Measurements from ENCODE around the gene KRT34.

DNA sequence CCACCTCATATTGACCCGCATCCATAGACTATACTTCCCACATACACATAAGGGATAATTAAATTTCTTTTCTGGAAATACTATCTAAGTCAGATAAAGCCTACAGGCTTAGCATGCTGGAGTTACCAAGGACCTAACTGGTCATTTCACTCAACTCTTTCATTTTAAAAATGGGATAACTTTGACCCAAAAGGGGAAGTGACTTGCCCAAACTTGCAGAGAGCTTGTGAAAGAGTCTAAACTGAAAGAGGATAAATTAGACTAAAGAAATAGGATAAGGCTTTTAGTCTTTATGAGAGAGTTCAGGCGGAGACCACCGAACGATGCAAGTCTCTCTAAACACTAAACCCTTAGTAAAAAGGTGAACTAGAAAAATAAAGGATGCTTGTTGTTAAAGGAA lies 27.6 kb downstream of the KRT34 start:
- TF ChIP-seq, protein P1, sequence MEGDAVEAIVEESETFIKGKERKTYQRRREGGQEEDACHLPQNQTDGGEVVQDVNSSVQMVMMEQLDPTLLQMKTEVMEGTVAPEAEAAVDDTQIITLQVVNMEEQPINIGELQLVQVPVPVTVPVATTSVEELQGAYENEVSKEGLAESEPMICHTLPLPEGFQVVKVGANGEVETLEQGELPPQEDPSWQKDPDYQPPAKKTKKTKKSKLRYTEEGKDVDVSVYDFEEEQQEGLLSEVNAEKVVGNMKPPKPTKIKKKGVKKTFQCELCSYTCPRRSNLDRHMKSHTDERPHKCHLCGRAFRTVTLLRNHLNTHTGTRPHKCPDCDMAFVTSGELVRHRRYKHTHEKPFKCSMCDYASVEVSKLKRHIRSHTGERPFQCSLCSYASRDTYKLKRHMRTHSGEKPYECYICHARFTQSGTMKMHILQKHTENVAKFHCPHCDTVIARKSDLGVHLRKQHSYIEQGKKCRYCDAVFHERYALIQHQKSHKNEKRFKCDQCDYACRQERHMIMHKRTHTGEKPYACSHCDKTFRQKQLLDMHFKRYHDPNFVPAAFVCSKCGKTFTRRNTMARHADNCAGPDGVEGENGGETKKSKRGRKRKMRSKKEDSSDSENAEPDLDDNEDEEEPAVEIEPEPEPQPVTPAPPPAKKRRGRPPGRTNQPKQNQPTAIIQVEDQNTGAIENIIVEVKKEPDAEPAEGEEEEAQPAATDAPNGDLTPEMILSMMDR (IDR thresholded peaks at IDR 0.05), result no peak
- TF ChIP-seq JUND (IDR thresholded peaks at IDR 0.05) (no peak), GABPA (IDR thresholded peaks at IDR 0.05; ENCODE audit: low read depth) (no peak), CHD2 (IDR thresholded peaks at IDR 0.05; ENCODE audit: low read length, partially characterized antibody) (no peak), EZH2phosphoT487 (IDR thresholded peaks at IDR 0.05; ENCODE audit: borderline replicate concordance, low read depth) (no peak), EP300 (IDR thresholded peaks at IDR 0.05; ENCODE audit: borderline replicate concordance in 1 of 2, low read depth in 1 of 2, low read length in 1 of 2) (no peak), RFX5 (IDR thresholded peaks at IDR 0.05; ENCODE audit: low read length) (no peak)
- TF ChIP-seq, protein P2, sequence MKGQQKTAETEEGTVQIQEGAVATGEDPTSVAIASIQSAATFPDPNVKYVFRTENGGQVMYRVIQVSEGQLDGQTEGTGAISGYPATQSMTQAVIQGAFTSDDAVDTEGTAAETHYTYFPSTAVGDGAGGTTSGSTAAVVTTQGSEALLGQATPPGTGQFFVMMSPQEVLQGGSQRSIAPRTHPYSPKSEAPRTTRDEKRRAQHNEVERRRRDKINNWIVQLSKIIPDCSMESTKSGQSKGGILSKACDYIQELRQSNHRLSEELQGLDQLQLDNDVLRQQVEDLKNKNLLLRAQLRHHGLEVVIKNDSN (IDR thresholded peaks at IDR 0.05; ENCODE audit: borderline replicate concordance, low read depth), result no peak
- TF ChIP-seq, protein P3, sequence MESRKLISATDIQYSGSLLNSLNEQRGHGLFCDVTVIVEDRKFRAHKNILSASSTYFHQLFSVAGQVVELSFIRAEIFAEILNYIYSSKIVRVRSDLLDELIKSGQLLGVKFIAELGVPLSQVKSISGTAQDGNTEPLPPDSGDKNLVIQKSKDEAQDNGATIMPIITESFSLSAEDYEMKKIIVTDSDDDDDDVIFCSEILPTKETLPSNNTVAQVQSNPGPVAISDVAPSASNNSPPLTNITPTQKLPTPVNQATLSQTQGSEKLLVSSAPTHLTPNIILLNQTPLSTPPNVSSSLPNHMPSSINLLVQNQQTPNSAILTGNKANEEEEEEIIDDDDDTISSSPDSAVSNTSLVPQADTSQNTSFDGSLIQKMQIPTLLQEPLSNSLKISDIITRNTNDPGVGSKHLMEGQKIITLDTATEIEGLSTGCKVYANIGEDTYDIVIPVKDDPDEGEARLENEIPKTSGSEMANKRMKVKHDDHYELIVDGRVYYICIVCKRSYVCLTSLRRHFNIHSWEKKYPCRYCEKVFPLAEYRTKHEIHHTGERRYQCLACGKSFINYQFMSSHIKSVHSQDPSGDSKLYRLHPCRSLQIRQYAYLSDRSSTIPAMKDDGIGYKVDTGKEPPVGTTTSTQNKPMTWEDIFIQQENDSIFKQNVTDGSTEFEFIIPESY (IDR thresholded peaks at IDR 0.05; ENCODE audit: borderline replicate concordance, low read depth), result no peak
- TF ChIP-seq, protein P4, sequence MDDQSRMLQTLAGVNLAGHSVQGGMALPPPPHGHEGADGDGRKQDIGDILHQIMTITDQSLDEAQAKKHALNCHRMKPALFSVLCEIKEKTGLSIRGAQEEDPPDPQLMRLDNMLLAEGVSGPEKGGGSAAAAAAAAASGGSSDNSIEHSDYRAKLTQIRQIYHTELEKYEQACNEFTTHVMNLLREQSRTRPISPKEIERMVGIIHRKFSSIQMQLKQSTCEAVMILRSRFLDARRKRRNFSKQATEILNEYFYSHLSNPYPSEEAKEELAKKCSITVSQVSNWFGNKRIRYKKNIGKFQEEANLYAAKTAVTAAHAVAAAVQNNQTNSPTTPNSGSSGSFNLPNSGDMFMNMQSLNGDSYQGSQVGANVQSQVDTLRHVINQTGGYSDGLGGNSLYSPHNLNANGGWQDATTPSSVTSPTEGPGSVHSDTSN (IDR thresholded peaks at IDR 0.05), result no peak
- TF ChIP-seq, protein P5, sequence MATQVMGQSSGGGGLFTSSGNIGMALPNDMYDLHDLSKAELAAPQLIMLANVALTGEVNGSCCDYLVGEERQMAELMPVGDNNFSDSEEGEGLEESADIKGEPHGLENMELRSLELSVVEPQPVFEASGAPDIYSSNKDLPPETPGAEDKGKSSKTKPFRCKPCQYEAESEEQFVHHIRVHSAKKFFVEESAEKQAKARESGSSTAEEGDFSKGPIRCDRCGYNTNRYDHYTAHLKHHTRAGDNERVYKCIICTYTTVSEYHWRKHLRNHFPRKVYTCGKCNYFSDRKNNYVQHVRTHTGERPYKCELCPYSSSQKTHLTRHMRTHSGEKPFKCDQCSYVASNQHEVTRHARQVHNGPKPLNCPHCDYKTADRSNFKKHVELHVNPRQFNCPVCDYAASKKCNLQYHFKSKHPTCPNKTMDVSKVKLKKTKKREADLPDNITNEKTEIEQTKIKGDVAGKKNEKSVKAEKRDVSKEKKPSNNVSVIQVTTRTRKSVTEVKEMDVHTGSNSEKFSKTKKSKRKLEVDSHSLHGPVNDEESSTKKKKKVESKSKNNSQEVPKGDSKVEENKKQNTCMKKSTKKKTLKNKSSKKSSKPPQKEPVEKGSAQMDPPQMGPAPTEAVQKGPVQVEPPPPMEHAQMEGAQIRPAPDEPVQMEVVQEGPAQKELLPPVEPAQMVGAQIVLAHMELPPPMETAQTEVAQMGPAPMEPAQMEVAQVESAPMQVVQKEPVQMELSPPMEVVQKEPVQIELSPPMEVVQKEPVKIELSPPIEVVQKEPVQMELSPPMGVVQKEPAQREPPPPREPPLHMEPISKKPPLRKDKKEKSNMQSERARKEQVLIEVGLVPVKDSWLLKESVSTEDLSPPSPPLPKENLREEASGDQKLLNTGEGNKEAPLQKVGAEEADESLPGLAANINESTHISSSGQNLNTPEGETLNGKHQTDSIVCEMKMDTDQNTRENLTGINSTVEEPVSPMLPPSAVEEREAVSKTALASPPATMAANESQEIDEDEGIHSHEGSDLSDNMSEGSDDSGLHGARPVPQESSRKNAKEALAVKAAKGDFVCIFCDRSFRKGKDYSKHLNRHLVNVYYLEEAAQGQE (IDR thresholded peaks at IDR 0.05; ENCODE audit: low read depth, low read length), result no peak
